ENCODE data around the gene ELAVL2. TPM values are rescaled to one million over a fixed set of nuclear protein-coding genes. Genes with fewer than 3 reads are reported as not detected.

Gene ELAVL2
- 1 to 10 TPM in 9 of 12 donors, under 1 TPM in 2, not detected in 1; 0.85 to 4.4 (median 2.3) TPM for polyA plus RNA-seq (ENCODE audit: insufficient read length in 12 of 12)
- long read RNA-seq, donor 1, partial matches to known transcripts, result 0 of 1 reads
- long read RNA-seq, donor 1, other reads (novel, unspliced or antisense), result 0 of 1 reads
- long read RNA-seq, donor 2, result 0 reads
- long read RNA-seq, donor 3, result 0 reads
- long read RNA-seq, donor 4, result 0 reads
- long read RNA-seq, donor 5, result 0 reads
- long read RNA-seq, donor 6, result 0 reads
- long read RNA-seq, donor 7, result 0 reads
- long read RNA-seq, donor 8, result 0 reads
- long read RNA-seq, donor 9, result 0 reads
- long read RNA-seq, donor 10, result 0 reads
- long read RNA-seq, donor 11, result 0 reads

DNA sequence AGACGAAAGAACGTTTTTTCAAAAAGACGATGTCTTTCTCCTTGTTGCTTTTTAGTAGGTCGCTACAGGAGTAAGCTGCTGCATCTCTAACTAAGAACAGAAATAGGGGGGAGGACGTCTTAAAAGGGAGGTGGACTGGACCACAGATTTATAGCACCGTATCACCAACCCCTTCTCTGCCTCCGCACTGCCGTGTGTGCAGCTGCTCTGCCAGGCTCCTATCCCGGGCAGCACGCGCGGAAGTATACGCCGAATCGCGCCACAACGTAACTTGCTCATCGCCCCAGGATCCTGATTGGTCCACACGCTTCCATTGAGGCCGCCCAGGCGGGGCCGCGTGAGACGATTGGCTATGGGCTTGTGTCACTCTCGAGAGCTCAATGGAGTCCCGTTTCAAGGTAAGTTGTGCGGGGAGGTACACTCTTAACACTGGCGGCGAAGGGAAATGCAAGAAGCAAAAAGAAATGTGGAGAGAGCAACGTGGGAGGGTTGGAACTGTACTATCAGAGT is at the start of gene ELAVL2:
TSS of gene ELAVL2 (minus strand) at position 121 of the 510 bp plus-strand sequence. CDS start 64,006 bp downstream, outside the sequence.
- DNase-seq, result peak; percentile 89

DNA sequence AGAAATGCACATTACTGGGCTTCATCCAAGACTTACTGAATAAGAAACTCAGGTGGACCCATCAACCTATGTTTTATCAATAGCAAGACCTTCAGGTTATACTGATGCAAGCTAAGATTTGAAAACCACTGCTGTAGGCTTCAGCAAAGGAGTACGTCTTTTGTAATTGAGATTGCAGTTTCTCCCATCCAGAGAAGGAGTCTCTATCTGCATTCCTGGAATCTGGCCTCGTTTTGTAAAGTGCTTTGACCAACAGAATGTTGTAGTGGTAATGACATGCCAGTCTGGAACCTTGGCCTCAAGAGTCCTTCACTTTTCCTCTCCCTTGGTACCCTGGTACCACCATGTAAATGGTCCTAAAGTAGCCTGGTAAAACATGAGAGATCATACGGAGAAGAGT is 32.2 kb upstream of the ELAVL2 start:
- no peak for DNase-seq

DNA sequence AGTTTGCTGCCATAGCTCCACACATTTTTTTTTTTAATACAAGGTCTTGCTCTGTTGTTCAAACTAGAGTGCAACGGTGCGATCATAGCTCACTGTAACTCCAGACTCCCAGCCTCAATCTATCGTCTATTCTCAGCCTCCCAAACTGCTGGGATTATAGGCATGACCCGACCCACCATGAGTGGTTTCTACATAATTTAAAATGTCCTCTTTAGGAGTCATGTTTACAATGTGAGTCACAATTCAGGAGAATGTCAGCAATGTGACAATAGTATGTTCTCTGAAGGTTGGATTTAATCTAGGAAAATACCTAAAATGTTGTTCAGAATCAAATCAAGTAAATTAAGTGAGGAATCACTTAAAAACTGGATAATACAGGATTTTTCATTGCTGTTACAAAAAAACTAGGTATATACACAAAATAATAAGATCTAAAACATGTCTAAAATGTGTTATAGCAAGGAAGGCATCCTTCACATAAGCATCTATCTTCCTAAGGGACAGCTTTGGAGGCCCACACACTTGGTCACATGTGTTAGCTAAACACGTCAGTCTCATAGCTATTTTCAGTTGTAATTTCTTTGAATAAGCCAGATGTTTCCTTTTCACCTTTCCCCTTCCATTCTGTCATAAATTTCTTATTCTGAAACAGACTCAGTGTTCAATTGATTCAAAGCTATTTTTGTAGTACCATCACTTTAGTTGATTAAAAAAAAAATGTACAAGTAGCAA is 30.0 kb upstream of the ELAVL2 start:
- DNase-seq, result no peak

DNA sequence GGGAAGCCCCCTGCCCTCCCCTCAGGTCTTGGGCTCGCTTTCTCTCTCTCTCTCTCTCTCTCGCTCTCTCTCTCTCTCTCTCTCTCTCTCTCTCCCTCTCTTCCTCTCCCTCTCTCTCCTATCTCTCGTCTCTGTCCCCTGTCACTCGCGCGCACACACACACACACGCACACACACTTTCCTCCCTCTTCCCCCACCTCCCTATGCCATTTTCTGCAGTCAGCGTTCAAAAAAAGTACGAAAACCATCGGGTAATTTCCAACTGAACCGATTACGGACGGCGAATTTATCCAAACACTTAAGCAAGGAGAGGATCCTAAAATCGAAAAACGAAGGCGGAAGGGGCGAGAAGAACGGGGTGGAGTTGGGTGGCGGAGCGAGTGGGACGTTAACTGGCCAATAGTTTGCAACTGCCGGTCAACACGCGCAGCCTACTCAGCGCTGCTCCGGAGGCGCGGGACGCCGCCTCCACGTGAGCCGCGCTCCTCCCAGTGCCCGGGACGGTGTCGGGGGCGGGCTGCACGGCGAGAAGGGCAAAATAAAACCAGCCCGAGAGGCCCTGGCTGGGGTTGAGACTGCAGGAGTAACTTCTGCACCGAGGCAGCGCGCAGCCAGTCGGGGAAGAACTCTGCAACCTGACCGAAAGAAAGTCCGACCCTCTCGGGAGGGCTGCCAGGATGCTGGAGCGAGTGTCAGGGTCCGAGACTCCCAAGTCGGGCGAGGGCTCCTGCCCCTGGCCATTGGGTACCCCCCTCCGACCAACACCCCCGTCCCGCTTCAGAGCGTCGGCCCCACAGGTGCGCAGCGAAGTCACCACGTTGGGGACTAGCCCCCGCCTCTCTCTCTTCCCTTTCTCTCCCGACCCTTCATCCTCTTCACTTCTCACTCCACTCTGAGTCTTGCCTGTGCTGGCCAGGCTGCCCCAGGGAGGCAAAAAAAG is 24.9 kb upstream of the ELAVL2 start:
- DNase-seq, result peak; percentile 64

DNA sequence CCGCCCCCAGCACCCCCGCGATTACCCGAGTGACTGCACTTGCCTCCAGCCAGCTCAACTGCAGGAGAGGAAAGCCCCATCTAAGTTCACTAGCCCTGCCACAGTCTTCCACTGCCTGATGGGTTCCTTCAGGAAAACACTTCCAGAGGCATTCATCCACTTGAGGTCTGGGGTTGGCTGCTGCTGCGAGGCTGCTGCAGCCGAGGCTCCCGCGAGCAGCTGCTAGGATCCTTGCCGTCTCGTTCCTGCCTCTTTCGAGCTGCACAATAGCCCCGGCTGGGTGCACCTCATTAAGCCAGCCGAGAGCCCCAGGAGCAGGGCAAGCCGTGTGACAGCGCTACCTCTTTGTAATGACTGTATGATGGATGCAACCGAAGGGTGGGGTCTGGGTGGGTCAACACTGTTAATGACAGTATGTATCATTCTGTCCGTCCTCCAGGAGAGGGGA is 24.2 kb upstream of the ELAVL2 start:
- DNase-seq, result peak; percentile 25

DNA sequence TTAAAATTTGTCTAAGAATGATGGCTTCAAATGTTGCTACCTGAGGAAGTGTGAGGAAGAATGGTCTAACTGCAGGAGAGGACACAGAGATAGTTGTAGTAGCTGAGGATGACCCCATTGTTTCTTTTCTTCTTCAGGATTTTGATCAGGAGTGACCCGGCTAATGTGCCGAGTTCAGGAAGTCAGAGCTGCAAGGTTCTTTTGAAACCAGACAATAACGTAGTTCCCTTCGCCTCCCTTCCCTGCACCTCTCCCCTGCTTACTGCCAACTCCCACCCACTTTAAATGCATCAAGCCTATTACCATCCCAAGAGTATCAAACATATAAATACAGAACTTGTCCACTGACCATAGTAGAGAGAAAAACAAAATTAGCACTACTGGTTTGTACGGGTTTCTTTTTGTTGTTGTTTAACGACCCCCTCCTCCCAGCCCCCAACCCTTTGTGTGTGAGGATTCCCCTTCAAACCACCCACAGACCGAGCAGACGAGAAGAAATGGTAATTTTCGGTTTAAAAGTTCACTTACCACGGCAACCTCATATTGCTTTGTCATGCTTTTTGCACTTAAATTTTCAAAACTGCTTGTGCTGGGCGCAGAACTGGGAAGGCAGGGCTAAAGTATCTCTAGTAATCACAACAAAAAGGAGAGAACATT is 23.5 kb upstream of the ELAVL2 start:
- DNase-seq, result no peak

DNA sequence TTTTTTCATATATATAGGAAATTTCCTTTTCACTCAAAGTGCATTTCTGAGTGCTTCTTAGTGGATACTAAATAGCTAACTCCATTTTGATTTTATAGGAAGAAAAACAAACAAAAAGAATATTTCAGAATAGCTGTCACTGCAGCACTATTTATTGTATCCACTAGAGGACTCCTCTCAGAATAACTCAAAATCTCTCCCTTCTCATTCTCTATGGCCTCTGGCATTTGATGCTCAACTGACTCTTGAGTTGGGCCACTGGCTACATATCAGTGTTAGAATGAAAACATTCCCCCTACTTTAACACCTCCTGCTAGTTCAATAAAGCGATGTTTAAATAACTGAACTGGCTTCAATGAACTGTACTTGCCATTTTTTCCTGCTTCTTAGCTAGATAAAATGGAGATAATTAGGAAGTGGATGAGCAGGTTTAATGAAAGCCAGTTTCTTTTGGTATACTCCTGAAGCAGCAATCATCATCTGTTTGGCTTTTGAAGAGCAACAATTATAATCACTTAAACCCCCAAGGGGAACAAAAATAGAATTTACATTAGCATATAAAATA is 16.6 kb upstream of the ELAVL2 start:
- DNase-seq, result no peak

DNA sequence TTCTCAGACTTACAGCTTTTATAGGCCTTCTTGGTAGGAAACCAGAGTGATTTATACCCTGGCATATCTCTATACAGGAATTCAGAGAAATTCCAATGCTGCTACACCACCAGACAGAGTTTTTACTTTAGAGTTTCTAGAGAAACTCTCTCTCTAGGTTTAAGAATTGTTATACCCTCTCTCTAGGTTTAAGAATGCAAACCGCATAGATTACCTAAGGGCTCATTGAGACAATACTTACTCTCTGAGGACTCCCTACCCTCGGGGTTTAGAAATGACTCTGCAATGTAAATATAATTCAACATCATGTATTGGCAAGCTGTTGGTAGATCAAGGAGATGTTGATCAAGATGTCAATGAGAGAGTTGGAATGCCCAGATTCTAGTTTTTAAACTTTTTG is 15.3 kb upstream of the ELAVL2 start:
- DNase-seq, result no peak

DNA sequence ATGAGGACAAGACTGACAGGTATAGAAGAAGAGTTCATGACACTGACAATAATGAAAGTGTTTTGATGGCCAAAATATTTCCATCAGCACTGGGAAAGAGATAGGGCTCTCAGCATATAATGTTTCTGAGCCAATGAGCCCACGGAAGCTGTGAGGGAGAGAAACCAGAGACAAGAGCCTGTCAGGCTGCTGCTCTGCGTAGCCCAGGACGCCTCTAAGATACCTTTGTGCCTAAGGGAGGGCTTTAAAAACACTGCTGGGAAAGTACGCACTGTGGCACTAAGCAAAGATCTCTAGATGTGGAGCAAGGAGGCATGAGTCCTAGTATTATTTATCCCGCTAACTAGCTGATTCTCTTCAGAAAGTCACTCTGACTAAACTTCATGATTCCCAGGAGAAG is 11.0 kb upstream of the ELAVL2 start:
- DNase-seq, result no peak

DNA sequence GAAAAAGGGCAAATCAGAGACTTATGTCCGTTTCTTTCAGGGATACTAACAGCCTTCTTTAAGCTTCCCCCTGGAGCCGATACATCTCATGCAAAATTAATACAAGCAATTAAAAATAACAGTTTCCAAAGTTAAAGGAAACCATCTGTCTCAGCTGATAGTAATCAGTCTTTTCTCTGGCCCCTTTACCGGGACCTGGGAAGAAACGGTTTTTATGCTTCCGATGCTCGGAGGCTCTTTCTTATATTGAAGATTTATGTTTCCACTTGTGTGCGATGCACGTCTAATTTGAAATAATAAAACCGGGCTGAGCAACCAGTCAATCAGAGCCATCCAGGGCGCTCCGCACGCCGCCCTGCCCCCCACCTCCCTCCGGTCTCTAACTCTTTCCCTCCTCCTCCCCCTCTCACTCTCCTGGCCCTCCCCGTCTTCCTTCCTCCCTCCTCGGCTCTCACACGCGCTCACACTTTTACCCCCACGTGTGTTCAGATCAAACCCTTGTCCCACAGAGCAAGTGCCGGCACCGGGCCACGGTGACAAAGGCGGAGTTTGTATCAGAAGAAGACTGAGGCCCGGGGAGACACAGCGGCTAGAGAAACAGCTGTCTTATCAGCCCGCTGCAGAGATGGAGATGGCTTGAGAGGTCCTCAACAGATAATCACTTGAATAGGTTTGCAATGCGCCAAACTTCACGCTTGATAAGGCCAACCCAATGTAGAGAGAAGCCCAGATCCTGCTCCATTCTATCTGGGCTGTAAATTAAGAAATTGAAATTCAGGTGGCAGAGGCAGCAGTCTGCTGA is 5.1 kb upstream of the ELAVL2 start:
- DNase-seq, result no peak

DNA sequence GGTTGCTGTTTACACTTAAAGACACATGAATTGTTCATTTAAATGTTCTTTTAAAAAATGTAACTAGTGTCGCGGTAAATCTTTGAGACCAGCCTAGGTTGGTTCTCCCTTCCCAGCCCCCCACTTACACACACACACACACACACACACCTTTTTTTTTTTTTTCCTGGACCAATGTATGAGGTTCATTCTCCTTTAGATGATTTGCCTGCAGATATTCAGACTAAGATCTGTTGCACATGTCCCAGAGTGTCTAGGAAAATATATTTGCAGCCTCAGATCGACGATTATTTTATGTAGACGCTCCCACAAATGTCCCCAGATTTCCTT is 4.4 kb upstream of the ELAVL2 start:
- DNase-seq, result no peak

DNA sequence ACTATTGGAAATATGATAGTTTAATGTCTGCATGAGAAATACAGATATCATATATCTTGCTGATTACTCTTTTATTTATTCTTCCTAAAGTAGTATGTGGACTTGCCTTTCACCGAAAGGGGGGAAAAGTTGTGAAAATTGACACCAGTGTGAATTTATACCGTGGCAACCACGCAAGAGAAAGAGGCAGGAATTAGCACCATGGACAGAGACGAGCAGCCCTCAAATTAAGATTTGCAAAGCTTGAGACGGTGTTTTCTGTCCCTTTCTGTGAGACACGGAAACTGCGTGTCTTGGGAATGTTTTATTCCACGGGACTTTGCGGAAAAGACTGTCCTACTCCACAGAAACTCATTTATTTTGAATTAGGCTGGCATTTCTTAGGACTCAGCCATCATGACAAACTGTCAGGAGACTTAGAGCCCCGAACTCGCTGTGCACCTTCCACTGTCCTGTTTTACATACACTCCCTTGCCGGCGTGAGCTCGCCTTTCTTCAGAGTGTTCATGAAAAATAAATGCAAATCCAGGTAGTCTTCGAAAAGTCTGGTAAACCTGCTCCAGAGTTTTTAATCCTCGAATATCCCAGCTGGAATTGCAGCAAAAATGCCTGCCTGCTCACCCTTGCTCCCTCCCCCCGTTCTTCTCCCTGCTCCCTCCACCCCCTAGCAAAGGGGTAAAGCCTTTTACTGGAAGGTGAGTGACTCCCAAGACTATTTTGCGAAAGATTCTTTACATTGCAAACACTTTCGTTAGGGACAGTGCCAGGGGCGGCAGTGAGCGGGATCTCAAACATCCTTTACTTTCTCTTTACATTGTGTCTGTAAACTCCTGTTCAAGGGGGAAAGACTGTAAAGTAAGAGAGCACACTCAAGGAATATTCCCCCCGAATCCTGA is 3.8 kb upstream of the ELAVL2 start:
- peak; percentile 75 for DNase-seq

DNA sequence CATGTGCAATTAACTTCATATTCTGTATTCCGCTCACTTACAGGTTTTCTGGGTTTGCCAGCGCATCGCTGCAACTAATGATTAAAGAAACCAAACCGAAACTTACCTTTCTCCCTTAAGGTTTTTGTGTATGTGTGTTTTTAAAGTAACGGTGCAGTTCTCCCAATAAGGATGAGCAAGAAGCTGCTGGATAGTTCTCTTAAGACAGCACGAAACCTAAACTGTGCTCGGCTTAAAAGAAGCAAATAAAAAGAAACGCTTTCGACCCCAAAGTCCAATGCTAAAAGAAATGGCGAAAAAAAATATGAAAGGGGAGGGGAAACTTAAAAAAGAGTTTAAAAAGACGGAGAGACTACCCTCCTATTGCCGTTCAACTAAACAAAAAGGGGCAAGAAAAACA is 340 bp downstream of the ELAVL2 start:
- peak; percentile 20 for DNase-seq

DNA sequence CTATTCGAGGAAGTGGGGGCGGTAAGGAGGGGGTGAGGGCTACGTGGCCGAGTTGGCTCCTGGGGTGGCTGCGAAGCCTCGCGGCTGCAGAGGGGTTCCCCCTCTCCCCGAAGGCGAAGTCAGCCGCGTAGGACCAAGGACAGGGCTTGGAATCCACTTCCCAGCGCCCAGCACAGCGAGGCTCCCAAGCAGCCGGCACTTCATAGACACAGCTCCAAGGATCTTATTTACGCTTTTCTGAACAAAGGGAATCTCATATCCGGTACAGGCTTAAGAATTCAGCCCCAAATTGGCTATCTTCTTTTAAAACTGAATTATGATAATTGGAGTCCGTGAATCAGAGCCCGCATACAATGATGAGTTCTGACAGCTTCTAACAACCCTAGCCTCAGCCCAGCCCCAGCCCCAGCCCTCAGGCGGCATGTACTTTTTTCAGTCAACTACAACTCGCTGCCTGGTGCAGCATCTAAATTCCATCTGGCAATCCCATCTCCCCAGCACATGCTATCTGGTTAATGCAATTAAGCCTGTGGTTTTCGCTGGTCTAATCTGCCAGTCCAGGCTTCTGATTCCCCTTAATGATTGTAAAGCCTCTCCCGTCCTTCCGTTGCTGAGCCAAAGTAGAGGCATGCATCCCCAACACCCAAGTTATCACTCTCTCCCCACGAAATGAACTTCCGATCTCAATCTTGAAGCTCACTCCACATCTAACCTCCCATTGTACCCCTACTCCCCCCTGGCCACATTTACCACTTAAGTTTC is 1.0 kb downstream of the ELAVL2 start:
- DNase-seq, result no peak

DNA sequence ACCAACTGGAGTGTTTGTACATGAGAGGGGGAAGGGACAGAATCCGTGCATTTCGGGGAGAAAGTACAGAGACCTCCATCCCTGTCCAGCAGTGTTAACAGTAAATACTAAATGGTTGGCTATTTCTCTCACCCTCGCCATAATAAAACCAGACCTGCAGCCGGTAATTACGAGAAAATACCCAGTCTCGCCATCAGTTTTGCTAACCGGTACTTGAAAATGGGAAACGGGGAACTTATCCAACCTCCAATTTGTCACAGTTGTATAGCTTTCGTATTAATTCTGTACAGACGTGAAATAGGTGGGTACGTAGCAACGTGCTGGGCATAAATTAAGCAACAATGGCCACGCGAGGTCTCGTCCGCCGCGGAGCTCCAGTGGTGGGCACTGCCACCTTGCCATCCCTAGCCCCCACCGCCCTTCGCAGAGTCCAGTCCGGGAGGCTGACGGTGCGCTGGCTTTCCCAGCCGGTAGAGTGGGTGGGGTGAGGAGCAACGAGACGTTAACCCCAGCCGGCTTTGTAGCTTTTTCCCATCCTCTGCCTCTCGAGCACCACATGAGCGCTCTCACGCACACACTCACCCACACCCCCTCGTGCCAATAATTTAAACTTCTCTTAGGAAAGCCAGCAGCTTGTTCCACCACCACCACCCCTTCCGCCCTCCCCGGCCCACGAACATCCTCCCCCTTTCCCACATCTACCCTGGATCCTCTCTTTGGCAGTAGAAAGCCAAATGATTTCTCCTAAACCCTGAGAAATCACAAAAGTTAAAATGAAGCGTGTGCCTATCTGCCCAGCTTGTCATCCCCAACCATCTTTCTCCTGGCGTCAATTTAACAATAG is 1.8 kb downstream of the ELAVL2 start:
- DNase-seq, result no peak

DNA sequence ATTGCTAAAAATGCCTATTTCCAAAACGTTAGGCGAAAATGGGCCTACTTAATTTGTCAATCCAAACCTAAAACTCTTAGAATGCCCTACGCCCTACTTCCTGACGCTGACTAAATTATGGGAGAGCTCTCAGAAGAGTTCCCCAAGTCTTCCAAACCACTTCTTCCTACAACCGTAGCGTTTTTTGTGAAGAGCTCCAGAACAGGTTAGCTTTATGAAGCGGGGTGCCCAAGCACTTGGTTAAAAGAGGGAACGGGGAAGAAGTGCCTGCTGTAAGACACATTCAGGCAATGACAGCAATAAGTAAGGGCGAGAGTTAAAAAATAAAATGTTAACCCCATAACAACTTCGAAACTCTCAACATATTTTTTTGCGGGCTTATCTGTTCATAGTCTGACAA is 2.8 kb downstream of the ELAVL2 start:
- no peak for DNase-seq
